ENCODE results near the gene PROSER2.

- no peak for TF ChIP-seq CTCF (IDR thresholded peaks at IDR 0.05)
- TF ChIP-seq POLR2AphosphoS5 (IDR thresholded peaks at IDR 0.05) = no peak
Measured at GRCh38 chr10:11870900-11871400, 47.8 kb downstream of the PROSER2 start.
